ENCODE measurements around the gene SLC8A1. TPM values are rescaled to one million over a fixed set of nuclear protein-coding genes. Genes with fewer than 3 reads are reported as not detected.

SLC8A1 gene
- total RNA-seq, 1 experiment from 2014 or later: 1.7 TPM

- no peak overlapping the region for H2BK12ac ChIP-seq (ENCODE audit: insufficient read length, low read depth, low read length)
- Mint-ChIP-seq H3K9me3 (no peaks in the 10 kb centered on the region), H3K27me3 (ENCODE audit: low read depth) (no peaks in the 10 kb centered on the region), H3K27ac (no peak overlapping the region), H3K4me3 (no peak overlapping the region), H3K4me1 (peaks cover 4 to 7% of the 10 kb centered on the region in 2 experiments), H3K36me3 (ENCODE audit: insufficient read depth in 1 of 3, low read depth in 3 of 3) (no peaks in the 10 kb centered on the region)
- H3K23me2 ChIP-seq (ENCODE audit: insufficient read length, low read depth, low read length, poor library complexity, severe bottlenecking): no peaks in the 10 kb centered on the region
- H2BK20ac ChIP-seq (ENCODE audit: low read depth, low read length, poor library complexity, severe bottlenecking): no peak overlapping the region
- H3K79me2 ChIP-seq (ENCODE audit: insufficient read depth, low read length): no peaks in the 10 kb centered on the region
- H3K4ac ChIP-seq (ENCODE audit: low read depth, low read length): no peak overlapping the region
- H3K14ac ChIP-seq (ENCODE audit: insufficient read depth, low read length): no peak overlapping the region
- no peak overlapping the region for H3K27ac ChIP-seq (ENCODE audit: insufficient read length, low read depth, low read length)
- H2AK5ac ChIP-seq (ENCODE audit: insufficient read length, low read length): no peak overlapping the region
- DNase-seq: no peak
- no peaks in the 10 kb centered on the region for H3K27me3 ChIP-seq (ENCODE audit: insufficient read depth, low read length)
- no peak overlapping the region for H4K5ac ChIP-seq (ENCODE audit: insufficient read length, low read depth, low read length)
- H4K20me1 ChIP-seq (ENCODE audit: control insufficient read depth, insufficient read depth, insufficient read length): no peaks in the 10 kb centered on the region
- H2BK15ac ChIP-seq (ENCODE audit: low read depth, low read length): no peak overlapping the region
- no peak overlapping the region for H3K9ac ChIP-seq (ENCODE audit: extremely low read depth, insufficient read length, low read length)
- H3K4me1 ChIP-seq (ENCODE audit: insufficient read depth, low read length): no peaks in the 10 kb centered on the region
- no peak overlapping the region for H3K56ac ChIP-seq (ENCODE audit: insufficient read length, low read depth, low read length)
- H2AFZ ChIP-seq (ENCODE audit: low read length): no peak overlapping the region
- H4K91ac ChIP-seq (ENCODE audit: insufficient read length, low read depth, low read length): no peak overlapping the region
- no peak overlapping the region for H3K4me2 ChIP-seq (ENCODE audit: insufficient read depth, insufficient read length, low read length)
- no peak overlapping the region for H3K23ac ChIP-seq (ENCODE audit: insufficient read length, low read depth, low read length)
- H3K18ac ChIP-seq (ENCODE audit: insufficient read length, low read depth, low read length): no peak overlapping the region
- H2BK120ac ChIP-seq (ENCODE audit: low read depth, low read length, poor library complexity, severe bottlenecking): no peak overlapping the region
- H3K79me1 ChIP-seq (ENCODE audit: insufficient read depth, low read depth, low read length, poor library complexity, severe bottlenecking): no peaks in the 10 kb centered on the region
- H3T11ph ChIP-seq (ENCODE audit: low read length): no peak overlapping the region
- H2BK5ac ChIP-seq (ENCODE audit: insufficient read length, low read length): no peak overlapping the region
- no peak overlapping the region for H4K8ac ChIP-seq (replicated peaks; ENCODE audit: insufficient read length, low read depth, low read length)
- no CpG with 5 or more reads among the region's 2 CpGs for whole genome bisulfite sequencing (ENCODE audit: extremely low coverage, insufficient read length, low lambda C conversion rate)
- TF ChIP-seq CTCF (conservative IDR thresholded peaks at IDR 0.05): no peak
- no peaks in the 10 kb centered on the region for H3K9me3 ChIP-seq (ENCODE audit: control insufficient read depth, low read depth, low read length)
Observed at GRCh38 chr2:40359811-40360210, 92.1 kb downstream of the SLC8A1 start.

Measured in H9 (cell line).